Hepatic stellate cell (primary cell): ENCODE results near the gene CLEC1B.
"Not testable (repeated sequence)": the region's sequence is repeated elsewhere in the genome, so short reads cannot be mapped to it uniquely, and the experiment has no call there.

Experiments used
- DNase-seq: peaks from one replicate; pipeline ENCODE4 v3.0.0; 2011; ENCODE audit warnings: low spot score

Gene CLEC1B

DNA sequence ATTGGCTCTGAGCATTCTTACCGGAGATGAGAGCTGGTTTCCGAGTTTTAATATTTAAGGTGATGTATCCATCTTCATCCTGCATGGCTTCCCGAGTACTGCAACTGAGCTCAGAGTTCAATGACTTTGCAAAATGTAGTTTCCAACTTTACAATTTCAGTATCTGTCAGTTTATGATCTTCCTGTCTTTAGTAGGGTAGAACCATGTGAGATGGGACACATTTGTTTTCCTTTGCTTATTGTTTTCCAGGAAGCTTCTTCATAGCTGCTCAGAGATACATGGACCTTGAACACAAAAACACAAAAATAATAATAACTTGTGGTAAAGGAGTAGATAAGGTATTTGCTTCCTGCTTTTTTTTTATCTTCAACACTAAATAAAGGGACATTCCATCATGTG, at the start of gene CLEC1B:
Gene CLEC1B, minus strand, starts transcription at position 106 of the 400 bp plus-strand sequence. Its CDS starts 21 bp downstream, at position 85.
- DNase-seq, result no peak

DNA sequence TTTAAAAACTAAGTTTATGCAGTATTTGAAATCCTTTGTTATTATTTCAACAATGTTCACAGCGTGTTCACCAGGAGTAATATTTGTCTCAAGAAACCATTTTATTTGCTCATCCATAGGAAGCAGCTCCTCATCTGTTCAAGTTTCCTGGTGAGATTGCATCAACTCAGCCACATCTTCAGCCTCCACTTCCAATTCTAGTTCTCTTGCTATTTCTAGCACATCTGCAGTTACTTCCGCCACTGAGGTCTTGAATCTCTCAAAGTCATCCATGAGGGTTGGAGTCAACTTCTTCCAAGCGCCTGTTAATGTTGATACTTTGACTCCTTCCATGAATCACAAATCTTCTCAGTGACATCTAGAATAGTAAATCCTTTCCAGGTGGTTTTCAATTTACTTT, 49.6 kb upstream of the CLEC1B start:
- DNase-seq, result no peak

DNA sequence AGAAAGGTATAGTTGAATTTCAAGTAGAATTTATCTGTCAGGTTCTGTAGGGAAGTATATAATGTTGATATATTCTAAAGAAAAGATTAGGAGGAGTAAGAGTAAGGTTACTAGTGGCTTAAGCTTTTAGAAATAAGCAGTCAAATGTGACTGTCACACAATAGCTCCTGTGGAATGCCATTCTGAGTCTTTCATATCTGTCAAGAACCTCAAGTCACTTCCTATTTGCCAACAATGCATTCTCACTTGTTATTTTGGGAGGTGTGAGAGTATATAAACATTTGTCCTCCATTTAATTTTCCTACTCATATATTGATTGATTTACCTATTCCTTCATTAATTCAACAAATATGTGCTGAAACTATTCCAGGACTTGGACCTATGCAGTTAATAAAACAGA, 43.2 kb upstream of the CLEC1B start:
- no peak for DNase-seq

DNA sequence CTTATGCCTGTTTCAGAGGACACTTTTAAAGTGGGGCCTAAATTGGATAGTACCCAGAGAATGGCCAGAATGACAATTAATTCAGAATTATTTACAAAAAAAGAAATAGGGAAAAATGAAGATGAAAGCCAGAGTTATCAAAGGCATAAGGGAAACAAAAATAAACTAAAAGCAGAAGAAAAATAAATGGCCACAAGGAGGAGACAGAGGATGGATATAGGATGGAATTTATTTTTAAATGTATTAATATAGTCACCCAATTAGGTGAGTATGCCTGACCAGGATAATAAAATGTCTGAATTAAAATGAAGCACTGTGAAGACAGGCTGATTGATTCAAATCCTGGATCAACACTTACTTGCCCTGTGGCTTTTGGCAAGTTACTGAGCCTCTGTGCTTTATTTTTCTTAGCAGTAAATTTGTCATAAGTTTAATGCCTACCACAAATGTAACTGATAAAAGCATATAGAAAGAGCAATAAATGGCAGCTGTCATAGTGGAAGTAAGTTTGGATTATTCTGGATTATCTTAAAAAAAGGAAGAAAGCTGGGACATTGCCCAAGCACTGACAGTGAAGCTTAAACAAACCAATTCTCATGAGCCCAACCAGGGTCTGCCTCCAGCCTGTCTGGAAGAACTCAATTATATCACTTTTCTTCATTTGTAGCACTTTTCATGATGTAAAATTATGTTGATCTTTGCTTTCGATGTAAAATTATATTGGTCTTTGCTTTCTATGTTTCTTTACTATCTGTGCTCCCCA, 35.0 kb upstream of the CLEC1B start:
- DNase-seq, result no peak

DNA sequence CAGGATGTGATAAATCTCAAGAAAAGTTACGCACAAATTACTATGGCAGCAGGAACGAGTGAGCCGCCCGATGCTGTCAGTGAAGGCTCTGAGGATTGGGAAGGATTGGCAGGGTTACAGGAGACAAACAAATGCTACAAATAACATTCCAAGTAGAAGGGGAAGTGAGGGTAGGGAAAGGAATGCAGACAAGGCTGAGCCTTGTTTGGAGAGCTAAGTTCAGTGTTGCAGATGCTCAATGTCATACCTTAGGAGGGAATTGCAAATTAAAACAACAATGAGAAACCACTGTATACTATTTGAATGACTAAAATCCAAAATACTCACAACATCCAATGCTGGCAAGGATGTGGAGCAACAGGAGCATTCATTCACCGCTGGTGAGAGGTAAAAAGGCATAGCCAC, 32.9 kb upstream of the CLEC1B start:
- DNase-seq, result peak; percentile 63

DNA sequence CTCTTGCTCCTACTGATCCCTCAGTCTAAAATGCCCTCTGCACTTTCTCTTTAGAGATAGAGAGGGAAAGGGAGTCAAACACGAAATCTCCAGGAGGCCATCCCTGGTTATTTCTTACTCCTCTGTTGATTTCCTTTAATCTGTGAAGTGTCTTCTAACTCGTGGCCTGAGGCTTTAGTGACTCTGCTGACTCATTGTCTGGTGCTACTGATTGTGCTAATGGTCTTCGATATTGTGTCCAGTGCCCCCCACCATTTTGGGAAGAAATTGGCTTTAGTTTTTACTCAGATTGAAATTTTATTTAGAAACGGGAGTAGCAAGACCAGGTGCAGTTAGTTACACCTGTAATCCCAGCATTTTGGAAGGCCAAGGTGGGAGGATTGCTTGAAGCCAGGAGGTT, 32.4 kb upstream of the CLEC1B start:
- DNase-seq, result no peak

DNA sequence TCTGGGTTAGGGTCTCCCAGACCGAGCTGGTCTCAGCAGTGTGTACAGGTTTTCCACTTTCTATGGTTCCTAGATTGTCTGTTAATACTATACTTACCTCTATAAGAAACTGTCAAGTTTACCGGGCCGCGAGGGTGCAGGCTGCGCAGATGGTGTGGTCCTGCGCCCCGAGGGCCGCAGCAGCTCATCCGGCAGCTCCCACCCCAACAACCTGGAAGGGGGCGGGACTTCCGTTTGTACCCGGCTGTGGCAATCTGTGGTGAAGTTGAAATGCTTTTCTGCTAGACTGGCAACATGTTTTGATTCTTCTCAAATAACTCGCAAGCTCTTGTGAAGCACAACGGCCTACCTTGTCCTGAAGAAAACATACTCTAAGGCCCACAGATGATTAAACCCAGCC, 31.5 kb upstream of the CLEC1B start, which contains the start of gene CLEC9A:
Gene CLEC9A, plus strand, starts transcription at position 237 of the 400 bp plus-strand sequence. CDS start 22,006 bp downstream, outside the sequence.
- no peak for DNase-seq

DNA sequence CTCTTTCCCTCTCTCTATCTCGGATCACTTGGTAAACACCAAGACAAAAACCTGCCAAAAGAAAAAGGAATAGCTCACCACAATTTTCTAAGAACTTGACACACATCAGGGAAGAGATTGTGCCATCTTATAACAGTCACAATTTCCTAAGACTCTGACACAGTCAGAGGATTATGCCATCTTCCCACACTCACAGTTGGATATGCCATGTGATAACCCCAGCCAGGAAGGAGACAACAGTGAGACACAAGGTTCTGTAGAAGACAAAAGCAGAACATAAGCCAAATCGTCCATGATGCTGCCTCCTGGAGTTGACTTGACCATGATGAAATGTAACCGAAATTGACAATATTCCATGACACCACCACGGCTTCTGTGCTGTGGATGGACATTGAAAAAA, 28.8 kb upstream of the CLEC1B start:
- DNase-seq, result no peak

DNA sequence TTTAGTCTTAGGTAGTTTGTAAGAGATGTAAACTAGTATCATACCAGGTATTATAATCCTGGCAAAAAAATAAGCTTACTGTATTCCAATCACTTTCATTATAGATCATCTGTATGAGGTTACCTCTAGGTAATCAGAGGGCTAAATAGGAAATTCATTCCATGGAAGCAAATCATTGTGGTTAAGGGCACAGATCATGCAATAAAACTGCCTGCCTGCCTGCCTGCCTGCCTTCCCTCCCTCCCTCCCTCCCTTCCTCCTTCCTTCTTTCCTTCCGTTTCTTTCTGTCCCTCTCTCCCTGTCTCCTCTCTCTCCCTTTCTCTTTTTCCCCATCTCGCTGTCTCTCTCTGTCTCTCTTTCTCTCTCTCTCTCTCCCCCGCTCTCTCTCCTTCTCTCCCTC, 28.4 kb upstream of the CLEC1B start:
- DNase-seq, result no peak

DNA sequence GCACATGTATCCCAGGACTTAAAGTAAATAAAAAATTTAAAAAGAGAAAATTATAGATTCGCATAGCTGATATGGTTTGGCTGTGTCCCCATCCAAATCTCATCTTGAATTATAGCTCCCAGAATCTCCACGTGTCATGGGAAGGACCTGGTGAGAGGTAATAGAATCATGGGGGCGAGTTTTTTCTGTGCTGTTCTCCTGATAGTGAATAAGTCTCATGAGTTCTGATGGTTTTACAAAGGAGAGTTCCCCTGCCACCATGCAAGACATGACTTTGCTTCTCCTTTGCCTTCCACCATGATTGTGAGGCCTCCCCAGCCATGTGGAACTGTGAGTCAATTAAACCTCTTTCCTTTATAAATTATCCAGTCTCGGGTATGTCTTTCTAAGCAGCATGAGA, 27.7 kb upstream of the CLEC1B start:
- DNase-seq, result not testable (repeated sequence)

DNA sequence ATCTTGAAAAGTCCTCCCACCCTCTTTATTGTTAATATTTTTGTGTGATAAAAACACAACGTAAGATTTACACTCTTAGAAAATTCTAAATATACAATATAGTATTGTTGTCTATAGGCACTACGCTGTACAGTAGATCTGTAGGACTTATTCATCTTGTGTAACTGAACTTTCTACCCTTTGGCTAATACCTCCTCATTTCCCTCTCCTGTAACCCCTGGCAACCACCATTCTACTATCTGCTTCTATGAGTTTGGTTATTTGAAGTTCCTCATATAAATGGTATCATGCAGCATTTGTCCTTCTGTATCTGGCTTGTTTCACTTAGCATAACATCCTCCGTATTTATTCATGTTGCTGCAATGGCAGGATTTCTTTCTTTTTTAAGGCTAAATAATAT, 26.3 kb upstream of the CLEC1B start:
- no peak for DNase-seq

DNA sequence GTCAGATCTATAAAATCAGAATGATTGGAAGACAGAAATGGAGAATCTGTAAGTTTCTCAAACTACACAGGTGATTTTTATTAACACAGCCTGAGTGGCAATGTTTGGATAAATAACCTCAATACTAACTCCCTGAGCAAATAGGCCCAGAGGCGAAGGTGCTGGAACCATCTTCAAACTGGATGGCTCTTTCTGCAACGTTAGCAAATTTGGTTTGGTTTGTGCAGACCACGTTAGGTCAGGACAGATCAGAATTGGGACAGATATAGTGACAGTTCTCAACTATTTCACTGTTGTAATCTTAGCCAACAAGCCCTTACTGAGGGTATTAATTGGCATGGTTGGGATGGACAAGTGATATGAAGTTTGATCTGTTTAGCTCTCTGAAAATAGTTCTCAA, 22.4 kb upstream of the CLEC1B start:
- DNase-seq, result no peak

DNA sequence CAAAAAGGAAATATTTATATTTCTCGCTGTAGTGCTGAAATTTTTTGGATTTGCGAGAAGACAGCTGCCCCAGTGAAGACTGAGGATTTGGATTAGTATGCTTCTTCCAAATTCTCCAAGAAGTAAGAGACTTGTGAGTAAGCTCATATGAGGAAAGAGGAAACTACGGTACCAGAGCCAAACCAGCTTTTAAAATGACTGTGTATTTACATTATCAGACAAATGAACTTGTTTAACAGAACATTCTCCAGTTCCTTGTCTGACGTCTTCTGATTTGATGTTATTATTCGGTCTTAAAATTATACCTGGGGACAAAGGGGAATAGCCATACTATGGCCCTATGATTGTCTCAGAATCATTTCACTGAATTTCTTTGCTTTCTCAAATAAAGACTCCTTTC, 19.5 kb upstream of the CLEC1B start:
- no peak for DNase-seq

DNA sequence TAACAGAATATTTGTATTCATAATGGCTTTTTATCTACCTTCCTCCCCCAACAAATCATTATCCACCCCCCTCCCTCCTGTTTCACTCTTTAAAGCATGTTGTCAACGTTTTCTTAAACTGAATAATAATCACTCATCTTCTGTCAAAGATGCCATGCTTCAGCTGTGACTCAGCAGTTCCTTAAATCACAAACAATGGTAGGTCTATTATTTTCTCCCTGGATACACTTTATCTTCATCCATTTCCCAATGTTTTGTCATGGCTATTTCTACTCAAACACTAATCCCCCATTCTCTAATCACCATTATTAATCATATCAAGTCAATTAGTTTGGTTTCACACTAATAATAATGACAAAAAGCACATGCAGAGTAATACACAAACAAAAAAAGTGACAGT, 18.0 kb upstream of the CLEC1B start:
- DNase-seq, result no peak

DNA sequence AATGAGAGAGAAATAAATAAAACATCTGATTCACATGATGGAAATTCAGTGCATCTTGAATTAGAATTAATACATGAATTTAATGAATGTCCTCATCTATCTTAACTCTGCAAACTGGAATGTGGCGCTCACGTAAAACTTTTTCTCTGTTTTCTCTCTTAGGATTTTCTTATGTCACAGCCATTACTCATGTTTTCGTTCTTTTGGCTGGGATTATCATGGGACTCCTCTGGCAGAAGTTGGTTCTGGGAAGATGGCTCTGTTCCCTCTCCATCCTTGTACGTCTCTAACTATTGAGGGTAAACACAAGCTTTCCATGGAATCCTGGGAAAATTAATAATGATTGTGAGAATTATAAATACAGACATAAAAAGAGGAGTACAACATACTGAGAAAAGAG, 16.5 kb upstream of the CLEC1B start:
- no peak for DNase-seq

DNA sequence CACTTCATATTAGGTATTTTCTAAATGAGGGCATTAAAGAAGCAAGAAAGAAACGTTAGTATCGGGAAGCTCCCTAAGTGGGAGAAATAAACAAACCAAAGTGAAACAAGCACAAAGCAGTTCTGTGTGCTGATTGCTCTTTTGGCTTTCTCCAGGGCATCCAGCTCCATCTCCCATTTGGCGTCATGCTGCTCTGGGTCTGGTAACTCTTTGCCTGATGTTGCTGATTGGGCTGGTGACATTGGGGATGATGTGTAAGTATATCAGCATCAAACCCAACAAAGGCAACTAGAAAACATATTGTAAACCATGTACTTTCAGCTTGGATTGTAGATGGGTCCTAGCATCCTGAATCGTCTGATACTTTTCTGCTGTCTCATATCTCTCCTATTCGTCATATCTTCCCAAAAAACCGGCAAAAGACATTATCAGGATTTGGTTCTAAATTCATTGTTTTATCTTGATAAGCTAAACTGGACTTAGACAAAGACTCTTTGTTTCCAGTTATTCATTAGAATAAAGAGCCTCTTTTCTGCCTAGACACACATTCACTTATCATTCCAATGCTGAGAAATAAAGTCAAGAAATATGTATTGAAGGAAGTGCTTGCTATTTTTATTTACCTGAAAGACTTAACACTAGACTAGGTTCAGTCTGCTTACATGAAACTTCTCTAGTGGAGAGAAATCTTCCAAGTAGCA, 13.9 kb upstream of the CLEC1B start:
- no peak for DNase-seq

DNA sequence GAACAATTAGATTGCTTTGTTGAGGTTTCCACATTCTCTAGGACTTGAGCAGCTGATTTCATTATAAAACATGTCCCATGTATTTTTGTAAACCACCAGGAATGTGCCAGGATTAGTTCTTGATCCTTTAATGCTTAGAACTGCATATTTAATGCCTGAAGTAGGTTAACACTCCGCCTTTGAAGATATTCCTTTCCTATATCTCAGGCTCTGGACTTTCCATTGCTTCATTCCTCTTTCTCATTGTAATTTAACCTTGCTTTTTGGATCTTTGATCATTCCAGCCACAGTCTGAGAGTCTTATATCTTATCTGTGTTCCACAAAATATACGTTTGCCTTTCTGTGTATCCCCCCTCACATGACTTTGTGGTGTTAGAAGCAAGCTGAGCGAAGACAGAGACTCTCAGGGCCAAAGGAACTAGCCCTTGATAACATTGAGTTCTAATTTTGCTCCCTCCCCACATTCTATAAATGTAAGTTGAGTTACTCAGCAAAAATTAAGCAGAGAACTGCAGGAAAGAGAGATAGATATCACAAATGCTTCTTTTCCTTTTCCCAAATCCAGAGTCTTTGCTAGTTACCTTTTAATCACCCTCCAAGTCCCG, 2.4 kb upstream of the CLEC1B start:
- DNase-seq, result no peak

DNA sequence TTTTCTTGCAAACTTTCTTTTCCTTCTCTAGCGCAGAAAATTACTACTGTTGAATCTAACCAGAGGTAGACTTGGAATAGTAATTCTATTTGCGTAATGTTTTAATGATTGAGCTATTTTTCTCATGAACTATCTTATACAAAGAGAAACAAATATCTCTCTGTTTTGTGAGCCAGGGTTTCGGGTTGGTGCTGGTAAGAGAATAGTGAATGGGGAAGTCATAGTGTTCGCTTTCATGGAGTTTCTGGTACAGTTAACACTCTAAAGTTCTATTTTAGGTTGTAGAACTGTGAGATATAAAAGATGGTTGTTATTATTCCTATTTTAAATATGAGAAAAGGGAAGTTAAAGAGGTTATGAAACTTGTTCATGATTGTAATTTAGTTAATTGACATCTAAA, 6.6 kb downstream of the CLEC1B start:
- no peak for DNase-seq

DNA sequence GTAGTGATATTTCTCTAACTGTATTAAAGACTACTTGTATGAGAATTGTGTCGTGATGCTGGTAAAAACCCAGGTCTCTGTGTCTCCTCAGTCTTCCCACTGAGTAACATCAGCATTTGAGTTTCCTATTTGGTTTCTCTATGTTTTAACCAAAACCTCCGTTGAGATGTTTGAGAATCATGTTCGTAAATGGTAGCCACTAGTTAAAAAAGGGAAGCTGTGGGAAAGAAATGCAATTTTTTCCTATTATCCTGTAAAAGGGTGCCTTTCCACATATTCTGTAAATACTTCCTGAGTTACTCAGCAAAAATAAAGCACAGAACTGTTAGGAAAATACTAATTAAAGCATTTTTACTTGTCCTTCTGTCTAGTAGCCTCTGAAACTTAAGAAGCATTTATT, 7.0 kb downstream of the CLEC1B start:
- DNase-seq, result no peak

DNA sequence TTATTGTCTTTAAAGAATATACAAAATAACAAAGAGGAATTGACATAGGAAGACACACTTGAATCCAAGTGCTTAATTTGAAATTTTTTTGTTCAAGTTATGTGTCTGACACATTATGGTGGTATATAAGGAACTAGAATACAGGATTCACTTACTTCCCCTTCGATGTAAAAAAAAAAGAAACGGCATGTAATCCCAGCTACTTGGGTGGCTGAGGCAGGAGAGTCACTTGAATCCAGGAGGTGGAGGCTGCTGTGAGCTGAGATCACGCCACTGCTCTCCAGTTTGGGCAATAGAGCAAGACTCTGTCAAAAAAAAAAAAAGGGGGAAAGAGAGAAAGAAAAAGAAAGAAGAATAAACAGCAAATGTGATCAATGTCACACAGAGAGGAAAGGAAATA, 18.8 kb downstream of the CLEC1B start:
- no peak for DNase-seq

DNA sequence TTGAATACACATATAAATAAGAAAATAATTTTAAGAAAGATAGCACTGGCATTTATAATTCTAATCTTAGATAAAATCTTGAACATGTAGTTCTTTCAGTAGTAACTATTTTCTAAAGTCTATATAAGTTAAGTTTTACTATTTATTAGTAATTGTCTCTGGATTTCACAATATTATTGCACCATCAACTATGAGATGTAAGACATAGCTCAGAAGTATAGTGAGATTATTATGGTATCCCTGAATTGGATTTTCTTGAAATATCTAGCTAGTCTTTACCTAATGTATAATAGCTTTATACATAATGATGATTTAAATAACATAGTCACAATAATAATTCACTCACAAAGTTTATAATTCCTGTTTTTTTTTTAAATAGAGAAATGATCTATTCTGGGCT, 21.0 kb downstream of the CLEC1B start:
- no peak for DNase-seq

DNA sequence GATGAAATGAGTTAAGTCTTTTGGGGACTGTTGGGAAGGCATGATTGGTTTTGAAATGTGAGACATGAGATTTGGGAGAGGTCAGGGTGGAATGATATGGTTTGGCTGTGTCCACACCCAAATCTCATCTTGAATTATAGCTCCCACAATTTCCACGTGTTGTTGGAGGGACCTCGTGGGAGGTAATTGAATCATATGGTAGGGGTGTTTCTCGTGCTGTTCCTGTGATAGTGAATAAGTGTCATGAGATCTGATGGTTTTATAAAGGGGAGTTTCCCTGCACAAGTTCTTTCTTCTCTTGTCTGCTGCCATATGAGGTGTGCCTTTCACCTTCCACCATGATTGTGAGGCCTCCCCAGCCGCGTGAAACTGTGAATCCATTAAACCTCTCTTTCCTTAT, 22.3 kb downstream of the CLEC1B start:
- DNase-seq, result not testable (repeated sequence)

DNA sequence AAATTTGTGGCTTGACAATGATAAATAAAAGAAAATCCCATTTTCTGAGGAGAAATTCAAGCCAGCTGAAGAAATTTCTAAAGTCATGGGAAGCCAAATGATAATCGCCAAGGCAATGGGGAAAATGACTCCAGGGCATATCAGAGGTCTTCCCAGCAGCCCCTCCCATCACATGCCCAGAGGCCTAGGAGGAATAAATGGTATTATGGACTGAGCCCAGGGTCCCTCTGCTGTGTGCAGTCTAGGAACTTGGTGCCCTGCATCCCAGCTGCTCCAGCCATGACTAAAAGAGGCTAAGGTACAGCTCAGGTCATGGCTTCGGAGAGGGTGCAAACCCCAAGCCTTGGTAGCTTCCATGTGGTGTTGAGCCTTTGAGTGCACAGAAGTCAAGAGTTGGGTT, 23.3 kb downstream of the CLEC1B start:
- DNase-seq, result no peak
